Measurements from ENCODE around the gene TAF11L14.
"Not testable (repeated sequence)": the region's sequence is repeated elsewhere in the genome, so short reads cannot be mapped to it uniquely, and the experiment has no call there.

Gene TAF11L14
- 0 reads per million in 2 experiments for total RNA-seq

GRCh38 chr5:17634160-17634559, at the start of gene TAF11L14:
Gene TAF11L14 (plus strand): TSS chr5:17634460.
- DNase-seq (ENCODE audit: low read depth), result no peak

- not testable (repeated sequence) for DNase-seq (ENCODE audit: low read depth)
These were observed 48.6 kb upstream of the TAF11L14 start, which contains the start of gene TAF11L7 for GRCh38 chr5:17585658-17586057. Gene TAF11L7 (minus strand): TSS chr5:17585758.

- not testable (repeated sequence) for DNase-seq (ENCODE audit: low read depth)
These were observed 43.4 kb upstream of the TAF11L14 start, which contains the start of gene TAF11L8 for GRCh38 chr5:17590860-17591259. Gene TAF11L8 (minus strand): TSS chr5:17590960.

- DNase-seq (ENCODE audit: low read depth), result not testable (repeated sequence)
These were observed 40.0 kb upstream of the TAF11L14 start, which contains the start of gene TAF11L9 for GRCh38 chr5:17594255-17594654. Gene TAF11L9 (minus strand): TSS chr5:17594394.

GRCh38 chr5:17597728-17598127, 36.5 kb upstream of the TAF11L14 start, which contains the start of gene TAF11L10:
Gene TAF11L10 (minus strand): TSS chr5:17597828.
- DNase-seq (ENCODE audit: low read depth), result not testable (repeated sequence)

- DNase-seq (ENCODE audit: low read depth), result not testable (repeated sequence)
These were observed 30.4 kb upstream of the TAF11L14 start, which contains the start of gene TAF11L11 for GRCh38 chr5:17603880-17604279. Gene TAF11L11 (plus strand): TSS chr5:17604183.

GRCh38 chr5:17604951-17605350, 29.3 kb upstream of the TAF11L14 start:
- DNase-seq (ENCODE audit: low read depth), result no peak

GRCh38 chr5:17607461-17607860, 26.8 kb upstream of the TAF11L14 start:
- not testable (repeated sequence) for DNase-seq (ENCODE audit: low read depth)

- DNase-seq (ENCODE audit: low read depth), result not testable (repeated sequence)
These were observed 24.2 kb upstream of the TAF11L14 start, which contains the start of gene TAF11L12 for GRCh38 chr5:17610092-17610491. Gene TAF11L12 (plus strand): TSS chr5:17610392.

GRCh38 chr5:17614872-17615605, 19.2 kb upstream of the TAF11L14 start:
- no peak for DNase-seq (ENCODE audit: low read depth)

- DNase-seq (ENCODE audit: low read depth), result no peak
These were observed 14.9 kb upstream of the TAF11L14 start for GRCh38 chr5:17619354-17619753.

- no peak for DNase-seq (ENCODE audit: low read depth)
These were observed 13.6 kb upstream of the TAF11L14 start for GRCh38 chr5:17620627-17621026.

- DNase-seq (ENCODE audit: low read depth), result no peak
These were observed 8.6 kb upstream of the TAF11L14 start for GRCh38 chr5:17625686-17626085.

- not testable (repeated sequence) for DNase-seq (ENCODE audit: low read depth)
These were observed 2.5 kb upstream of the TAF11L14 start, which contains the start of gene TAF11L13 for GRCh38 chr5:17631788-17632187. Gene TAF11L13 (plus strand): TSS chr5:17632088.

- not testable (repeated sequence) for DNase-seq (ENCODE audit: low read depth)
These were observed 15.0 kb downstream of the TAF11L14 start for GRCh38 chr5:17649232-17649631.

GRCh38 chr5:17655201-17655759, 21.0 kb downstream of the TAF11L14 start:
- DNase-seq (ENCODE audit: low read depth), result not testable (repeated sequence)

- no peak for DNase-seq (ENCODE audit: low read depth)
These were observed 21.7 kb downstream of the TAF11L14 start for GRCh38 chr5:17655921-17656320.

- no peak for DNase-seq (ENCODE audit: low read depth)
These were observed 28.9 kb downstream of the TAF11L14 start for GRCh38 chr5:17663182-17663581.

- DNase-seq (ENCODE audit: low read depth), result no peak
These were observed 31.6 kb downstream of the TAF11L14 start for GRCh38 chr5:17665836-17666235.

GRCh38 chr5:17666726-17667235, 32.5 kb downstream of the TAF11L14 start:
- no peak for DNase-seq (ENCODE audit: low read depth)

- DNase-seq (ENCODE audit: low read depth), result no peak
These were observed 36.1 kb downstream of the TAF11L14 start for GRCh38 chr5:17670353-17670752.

GRCh38 chr5:17678751-17679324, 44.6 kb downstream of the TAF11L14 start:
- DNase-seq (ENCODE audit: low read depth), result no peak

Measured in T follicular helper cell (primary cell).